Measurements from ENCODE around the gene UROS.

Gene UROS

DNA sequence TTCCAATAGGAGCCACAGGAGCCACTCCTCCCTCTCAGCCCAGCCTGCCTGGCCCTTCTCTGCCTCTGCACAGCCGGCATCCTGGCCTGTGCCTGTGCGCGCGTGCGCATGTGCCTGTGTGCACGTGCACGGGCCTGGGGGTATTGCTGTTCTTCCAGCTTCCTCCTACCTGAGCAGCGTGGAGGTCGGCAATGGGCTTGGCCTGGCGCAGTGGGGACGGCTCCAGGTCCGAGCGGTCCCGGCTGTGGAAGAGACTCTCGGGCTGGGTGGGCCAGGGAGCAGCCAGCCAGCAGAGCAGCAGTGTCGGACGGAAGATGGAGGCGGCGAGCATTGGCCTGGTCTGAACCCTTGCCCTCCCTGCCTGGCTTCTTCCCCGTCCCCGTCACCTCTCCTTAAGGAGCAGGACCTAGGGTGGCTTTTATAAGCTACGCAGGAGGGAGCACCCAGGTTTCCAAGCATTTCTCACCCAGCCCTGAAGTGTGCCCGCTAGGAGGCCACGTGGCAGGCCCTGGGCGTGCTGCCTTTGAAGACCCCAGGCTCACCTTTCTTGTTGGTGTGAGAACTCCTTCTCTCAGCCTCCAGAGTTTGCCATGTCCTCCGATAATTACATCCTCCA is 47.5 kb downstream of the UROS start, which contains the start of gene MMP21:
TSS of gene MMP21 (minus strand) at position 331 of the 616 bp plus-strand sequence. CDS start at position 331, 0 bp downstream.
- H3K36me3 ChIP-seq (ENCODE audit: control insufficient read depth, insufficient read depth, low read length): no peaks in the 10 kb centered on the region
- no peaks in the 10 kb centered on the region for H3K9me3 ChIP-seq (ENCODE audit: control insufficient read depth, low read length)
- H3K9ac ChIP-seq: no peak within 1 kb of the TSS
- H2AFZ ChIP-seq: no peak within 1 kb of the TSS
- H3K4me1 ChIP-seq: no peaks in the 10 kb centered on the region
- no peak within 1 kb of the TSS for H3K4me2 ChIP-seq (ENCODE audit: low read length)
- no peaks in the 10 kb centered on the region for H3K79me2 ChIP-seq
- TF ChIP-seq, protein P1, sequence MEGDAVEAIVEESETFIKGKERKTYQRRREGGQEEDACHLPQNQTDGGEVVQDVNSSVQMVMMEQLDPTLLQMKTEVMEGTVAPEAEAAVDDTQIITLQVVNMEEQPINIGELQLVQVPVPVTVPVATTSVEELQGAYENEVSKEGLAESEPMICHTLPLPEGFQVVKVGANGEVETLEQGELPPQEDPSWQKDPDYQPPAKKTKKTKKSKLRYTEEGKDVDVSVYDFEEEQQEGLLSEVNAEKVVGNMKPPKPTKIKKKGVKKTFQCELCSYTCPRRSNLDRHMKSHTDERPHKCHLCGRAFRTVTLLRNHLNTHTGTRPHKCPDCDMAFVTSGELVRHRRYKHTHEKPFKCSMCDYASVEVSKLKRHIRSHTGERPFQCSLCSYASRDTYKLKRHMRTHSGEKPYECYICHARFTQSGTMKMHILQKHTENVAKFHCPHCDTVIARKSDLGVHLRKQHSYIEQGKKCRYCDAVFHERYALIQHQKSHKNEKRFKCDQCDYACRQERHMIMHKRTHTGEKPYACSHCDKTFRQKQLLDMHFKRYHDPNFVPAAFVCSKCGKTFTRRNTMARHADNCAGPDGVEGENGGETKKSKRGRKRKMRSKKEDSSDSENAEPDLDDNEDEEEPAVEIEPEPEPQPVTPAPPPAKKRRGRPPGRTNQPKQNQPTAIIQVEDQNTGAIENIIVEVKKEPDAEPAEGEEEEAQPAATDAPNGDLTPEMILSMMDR (IDR thresholded peaks at IDR 0.05): no peak
- H3K27me3 ChIP-seq (ENCODE audit: control insufficient read depth, insufficient read depth, low read length): no peaks in the 10 kb centered on the region
- no peak within 1 kb of the TSS for H3K4me3 ChIP-seq (ENCODE audit: low read depth, low read length)
- no peak within 1 kb of the TSS for H3K27ac ChIP-seq

DNA sequence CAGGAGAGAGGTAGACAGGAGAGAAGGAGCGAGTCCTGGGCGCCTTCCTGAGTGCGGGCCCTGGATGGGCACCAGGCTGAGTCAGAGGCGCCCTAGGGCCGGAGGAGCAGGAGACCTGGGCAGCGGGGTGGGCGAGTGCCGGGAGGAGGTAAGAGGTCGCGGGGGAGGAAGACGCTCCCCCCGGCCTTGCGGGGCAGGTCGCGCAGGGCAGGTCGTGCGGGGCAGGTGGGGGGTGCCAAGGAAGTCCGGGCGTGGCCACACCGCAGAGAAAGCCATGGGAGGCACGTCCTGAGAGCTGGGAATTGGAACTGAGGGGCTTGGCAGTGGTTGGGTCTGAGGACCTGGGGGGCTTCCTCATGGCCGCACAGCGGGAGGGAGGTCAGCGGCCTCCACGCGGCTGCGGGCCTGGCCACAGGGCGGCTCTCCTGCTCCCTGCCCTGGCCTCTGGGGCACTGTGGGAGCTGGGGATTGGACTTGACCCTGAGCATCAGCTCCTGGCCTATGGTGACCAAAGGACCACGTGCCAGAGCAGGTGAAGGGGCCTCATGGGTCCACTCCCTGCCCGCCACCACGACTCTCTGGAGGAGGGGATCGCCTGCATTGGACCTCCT is 48.4 kb downstream of the UROS start:
- Histone ChIP-seq H3K4me3 (ENCODE audit: low read depth, low read length) (no peak overlapping the region), H3K79me2 (no peaks in the 10 kb centered on the region), H3K9ac (no peak overlapping the region), H3K4me2 (ENCODE audit: low read length) (no peak overlapping the region), H3K36me3 (ENCODE audit: control insufficient read depth, insufficient read depth, low read length) (no peaks in the 10 kb centered on the region), H3K4me1 (no peaks in the 10 kb centered on the region), H2AFZ (no peak overlapping the region), H3K27ac (no peak overlapping the region), H3K27me3 (ENCODE audit: control insufficient read depth, insufficient read depth, low read length) (no peaks in the 10 kb centered on the region), H3K9me3 (ENCODE audit: control insufficient read depth, low read length) (no peaks in the 10 kb centered on the region)
- TF ChIP-seq, protein P1 (IDR thresholded peaks at IDR 0.05): no peak

DNA sequence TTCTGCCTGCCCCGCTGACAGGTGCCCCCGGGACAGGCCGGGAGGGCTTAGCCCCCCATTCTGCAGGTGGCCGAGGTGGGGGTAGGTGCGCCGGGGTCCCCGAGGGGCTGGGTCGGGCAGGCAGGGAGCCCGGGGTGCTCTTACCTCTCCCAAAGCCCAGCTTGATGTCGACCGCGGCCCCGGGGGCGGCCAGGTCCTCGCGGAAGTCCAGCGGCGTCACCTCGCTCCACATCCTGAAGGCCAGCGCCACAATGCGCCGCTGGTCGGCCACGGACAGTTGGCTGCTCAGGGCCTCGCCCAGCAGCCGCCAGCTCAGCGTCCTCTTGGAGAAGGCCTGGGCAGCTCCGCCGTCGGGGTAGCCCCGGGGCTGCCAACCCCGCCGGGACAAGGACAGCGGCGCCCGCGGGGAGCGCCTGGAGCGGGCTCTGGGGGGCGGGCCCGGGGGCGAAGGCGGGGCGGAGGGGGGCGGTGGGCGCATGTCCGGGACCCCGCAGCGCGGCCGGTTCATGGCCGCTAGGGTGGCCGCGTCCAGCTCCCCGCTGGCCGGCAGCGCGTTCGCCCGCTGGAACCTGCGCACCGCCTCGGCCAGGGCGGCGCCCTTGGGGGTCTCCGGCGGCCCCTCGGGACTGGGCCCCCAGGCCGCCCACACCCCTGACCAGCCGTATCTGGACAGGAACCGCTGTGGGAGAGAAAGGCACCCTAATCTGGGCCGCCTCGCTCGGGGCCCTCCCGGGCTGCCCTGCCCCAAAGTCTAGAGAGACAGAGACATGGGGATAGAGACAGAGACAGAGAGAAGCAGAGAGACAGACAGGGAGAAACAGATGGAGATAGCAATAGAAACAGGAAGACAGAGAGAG is 49.1 kb downstream of the UROS start:
- H3K36me3 ChIP-seq (ENCODE audit: control insufficient read depth, insufficient read depth, low read length): no peaks in the 10 kb centered on the region
- TF ChIP-seq, protein P1 (IDR thresholded peaks at IDR 0.05): no peak
- no peak overlapping the region for H2AFZ ChIP-seq
- no peaks in the 10 kb centered on the region for H3K79me2 ChIP-seq
- no peak overlapping the region for H3K9ac ChIP-seq
- H3K4me3 ChIP-seq (ENCODE audit: low read depth, low read length): no peak overlapping the region
- H3K4me1 ChIP-seq: no peaks in the 10 kb centered on the region
- H3K9me3 ChIP-seq (ENCODE audit: control insufficient read depth, low read length): no peaks in the 10 kb centered on the region
- H3K27ac ChIP-seq: no peak overlapping the region
- H3K27me3 ChIP-seq (ENCODE audit: control insufficient read depth, insufficient read depth, low read length): no peaks in the 10 kb centered on the region
- no peak overlapping the region for H3K4me2 ChIP-seq (ENCODE audit: low read length)

DNA sequence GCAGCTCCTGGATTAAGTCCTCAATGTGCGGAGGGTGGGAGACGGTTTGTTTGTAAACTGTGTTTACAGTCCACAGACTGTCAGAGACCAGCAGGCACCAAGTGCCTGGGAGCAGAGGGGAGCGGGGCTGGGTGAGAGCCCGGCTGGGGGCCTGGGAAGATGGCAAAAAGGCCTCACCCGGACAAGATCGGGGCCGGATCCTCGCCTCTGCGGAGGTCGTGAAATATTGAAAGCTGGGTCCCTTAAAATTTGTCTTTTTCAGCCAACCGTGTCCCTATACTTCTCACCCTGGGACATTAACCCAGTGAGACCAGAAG is 50.2 kb downstream of the UROS start:
- Histone ChIP-seq H3K79me2 (no peaks in the 10 kb centered on the region), H2AFZ (no peak overlapping the region), H3K4me3 (ENCODE audit: low read depth, low read length) (no peak overlapping the region), H3K4me2 (ENCODE audit: low read length) (no peak overlapping the region), H3K36me3 (ENCODE audit: control insufficient read depth, insufficient read depth, low read length) (no peaks in the 10 kb centered on the region), H3K9ac (no peak overlapping the region), H3K9me3 (ENCODE audit: control insufficient read depth, low read length) (no peaks in the 10 kb centered on the region), H3K4me1 (no peaks in the 10 kb centered on the region), H3K27ac (no peak overlapping the region), H3K27me3 (ENCODE audit: control insufficient read depth, insufficient read depth, low read length) (no peaks in the 10 kb centered on the region)
- TF ChIP-seq, protein P1 (IDR thresholded peaks at IDR 0.05): no peak

Measured in parathyroid adenoma (tissue), 2 donors.